Skeletal muscle tissue (tissue), 4 donors: ENCODE results near the gene DDX41. TPM values are rescaled to one million over a fixed set of nuclear protein-coding genes. Genes with fewer than 3 reads are reported as not detected.
"Not testable (repeated sequence)": the region's sequence is repeated elsewhere in the genome, so short reads cannot be mapped to it uniquely, and the experiment has no call there.

ENCODE experiments used
- H3K27ac ChIP-seq: one replicate; pipeline ENCODE4 v1.7.0; 2013; ENCODE audit warnings: mild to moderate bottlenecking, low read depth, low read length, inconsistent platforms
- H3K27me3 ChIP-seq, 3 donors: one replicate each; pipeline ENCODE4 v1.7.0; 2013; ENCODE audit warnings: low read length in 3 of 3; ENCODE audit not compliant: control insufficient read depth in 3 of 3, insufficient read depth in 3 of 3
- H3K36me3 ChIP-seq, 3 donors: one replicate each; pipeline ENCODE4 v1.7.0; 2013; ENCODE audit warnings: low read length in 3 of 3; ENCODE audit not compliant: control insufficient read depth in 3 of 3, insufficient read depth in 3 of 3
- H3K4me1 ChIP-seq, 3 donors: one replicate each; pipeline ENCODE4 v1.7.0; 2013; ENCODE audit warnings: low read length in 3 of 3, mild to moderate bottlenecking in 3 of 3; ENCODE audit not compliant: control insufficient read depth in 3 of 3, insufficient read depth in 3 of 3
- H3K4me3 ChIP-seq, 3 donors: one replicate each; pipeline ENCODE4 v1.7.0; 2013; ENCODE audit warnings: low read length in 3 of 3
- H3K9ac ChIP-seq, 3 donors: one replicate each; pipeline ENCODE4 v1.7.0; 2013; ENCODE audit warnings: low read length in 3 of 3, mild to moderate bottlenecking in 3 of 3, moderate library complexity in 2 of 3, low read depth in 1 of 3
- H3K9me3 ChIP-seq, 3 donors: one replicate each; pipeline ENCODE4 v1.7.0; 2013; ENCODE audit warnings: low read length in 3 of 3; ENCODE audit not compliant: control insufficient read depth in 3 of 3
- total RNA-seq: library from RNA; depleted of rRNA; stranded (reverse); fragments of >200 nt; gene quantifications from one replicate; pipeline ENCODE4 v1.2.3, GENCODE V29; 2014
- donor health status: Osteomylitis.

DDX41 gene
- 33.9 TPM for total RNA-seq

DNA sequence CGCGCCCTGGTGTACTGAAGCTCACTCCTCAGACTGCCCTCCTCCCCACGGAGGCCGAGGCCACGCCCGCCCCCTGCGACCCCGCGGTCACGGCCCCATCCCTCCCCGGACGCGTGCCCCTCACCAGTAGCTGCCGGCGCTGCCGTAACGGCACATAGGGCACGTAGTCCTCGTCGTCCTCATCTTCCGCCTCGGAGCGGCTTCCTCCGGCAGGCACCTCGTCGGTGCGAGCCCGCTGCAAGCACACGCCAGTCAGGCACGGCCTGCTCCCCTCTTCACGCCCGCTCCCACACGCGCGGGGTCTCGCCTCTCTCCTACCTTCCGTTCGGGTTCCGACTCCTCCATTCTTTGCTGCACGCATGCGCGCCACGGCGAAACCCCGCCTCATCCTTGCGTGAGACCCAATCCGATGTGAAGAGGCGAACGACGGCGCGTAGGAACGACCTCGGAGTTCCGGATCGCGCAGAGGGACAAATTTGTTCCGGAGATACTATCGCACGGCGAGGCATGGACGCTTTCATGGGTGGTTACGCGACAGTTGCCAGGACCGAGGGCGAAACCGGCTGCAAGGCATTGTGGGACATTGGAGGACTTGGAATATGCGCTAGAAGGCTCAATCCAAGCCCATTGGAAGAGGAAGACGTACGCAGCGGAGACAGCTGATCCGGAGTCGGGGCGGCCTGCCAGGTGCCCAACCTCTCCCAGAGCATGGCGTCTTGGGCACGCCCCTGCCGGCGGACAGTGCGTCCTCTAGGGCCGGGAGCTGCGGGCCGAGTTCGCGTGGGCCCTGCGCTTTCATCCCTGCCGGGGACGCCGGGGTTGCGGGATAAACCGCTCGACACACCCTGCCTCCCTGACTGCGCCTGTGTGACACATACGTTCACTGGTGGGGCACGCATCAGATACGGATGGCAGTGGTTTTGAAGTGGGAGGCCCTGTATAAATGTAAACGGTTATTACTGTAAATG, at the start of gene DDX41:
Gene DDX41, minus strand, starts transcription at position 361 of the 968 bp plus-strand sequence. Its CDS starts 16 bp downstream, at position 345.
- Histone ChIP-seq H3K36me3 (peaks cover 65 to 69% (median 68%) of the 10 kb centered on the region in 3 donors), H3K4me3 (peak within 1 kb of the TSS; percentile 95 to 100 (median 99)), H3K27me3 (no peaks in the 10 kb centered on the region), H3K27ac (peak within 1 kb of the TSS; percentile 73), H3K9me3 (no peaks in the 10 kb centered on the region), H3K9ac (peak within 1 kb of the TSS; percentile 88 to 97 (median 94)), H3K4me1 (peaks cover 11 to 46% (median 25%) of the 10 kb centered on the region in 3 donors)

DNA sequence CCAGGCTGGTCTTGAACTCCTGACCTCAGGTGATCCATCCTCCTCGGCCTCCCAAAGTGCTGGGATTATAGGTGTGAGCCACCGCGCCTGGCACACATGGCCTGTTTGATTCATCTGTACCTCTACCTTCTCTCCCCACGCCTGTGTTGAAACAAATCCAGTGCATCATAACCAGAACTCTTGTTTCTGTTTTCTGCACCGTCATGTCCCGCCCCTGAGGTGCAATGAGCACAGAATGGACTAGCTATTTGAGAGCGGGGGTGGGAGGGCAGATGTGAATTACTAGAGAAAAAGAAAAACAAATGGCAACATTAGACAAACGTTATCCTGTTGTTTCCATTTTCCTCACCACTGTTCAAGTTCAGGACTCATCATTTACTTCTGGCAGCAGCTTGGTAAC, 48.3 kb upstream of the DDX41 start:
- H3K27me3 ChIP-seq, result no peaks in the 10 kb centered on the region
- H3K9ac ChIP-seq, result no peak overlapping the region
- no peaks in the 10 kb centered on the region for H3K4me1 ChIP-seq
- H3K36me3 ChIP-seq, result no peaks in the 10 kb centered on the region
- H3K27ac ChIP-seq, result no peak overlapping the region
- H3K4me3 ChIP-seq, result no peak overlapping the region
- H3K9me3 ChIP-seq, result no peaks in the 10 kb centered on the region

DNA sequence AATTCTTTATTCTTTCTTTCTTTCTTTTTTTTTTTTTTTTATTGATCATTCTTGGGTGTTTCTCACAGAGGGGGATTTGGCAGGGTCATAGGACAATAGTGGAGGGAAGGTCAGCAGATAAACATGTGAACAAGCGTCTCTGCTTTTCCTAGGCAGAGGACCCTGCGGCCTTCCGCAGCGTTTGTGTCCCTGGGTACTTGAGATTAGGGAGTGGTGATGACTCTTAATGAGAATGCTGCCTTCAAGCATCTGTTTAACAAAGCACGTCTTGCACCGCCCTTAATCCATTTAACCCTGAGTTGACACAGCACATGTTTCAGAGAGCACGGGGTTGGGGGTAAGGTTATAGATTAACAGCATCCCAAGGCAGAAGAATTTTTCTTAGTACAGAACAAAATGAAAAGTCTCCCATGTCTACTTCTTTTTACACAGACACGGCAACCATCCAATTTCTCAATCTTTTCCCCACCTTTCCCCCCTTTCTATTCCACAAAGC, 42.7 kb upstream of the DDX41 start:
- not testable (repeated sequence) for H3K27ac ChIP-seq, H3K36me3 ChIP-seq, H3K9ac ChIP-seq, H3K27me3 ChIP-seq, H3K4me3 ChIP-seq, H3K9me3 ChIP-seq
- H3K4me1 ChIP-seq, result peaks cover 22 to 27% (median 23%) of the 10 kb centered on the region in 3 donors

DNA sequence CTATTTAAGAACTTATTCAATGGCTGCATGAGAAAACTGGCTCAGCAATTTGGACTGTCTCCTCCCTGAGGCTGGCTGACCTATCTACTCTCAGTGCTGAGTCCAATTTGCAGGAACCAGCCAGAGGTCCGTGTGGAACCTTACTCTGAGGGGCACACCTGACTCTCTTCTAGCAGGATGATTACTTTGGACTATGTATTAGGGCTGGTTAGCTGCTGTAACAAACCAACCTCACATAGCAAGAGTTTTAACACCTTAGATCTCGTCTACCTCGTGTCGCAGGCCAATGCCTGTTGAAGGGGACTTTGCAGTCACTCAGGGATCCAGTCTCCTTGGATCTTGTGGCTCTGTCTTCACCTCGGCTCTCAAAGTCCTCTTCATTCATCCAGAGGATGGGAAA, 41.0 kb upstream of the DDX41 start:
- no peaks in the 10 kb centered on the region for H3K9me3 ChIP-seq
- no peak overlapping the region for H3K4me3 ChIP-seq
- peaks cover 3% of the 10 kb centered on the region in 3 donors for H3K36me3 ChIP-seq
- H3K9ac ChIP-seq, result no peak overlapping the region
- H3K27me3 ChIP-seq, result no peaks in the 10 kb centered on the region
- peak overlapping the region; percentile 70 for H3K27ac ChIP-seq
- H3K4me1 ChIP-seq, result peaks cover 29 to 37% (median 32%) of the 10 kb centered on the region in 3 donors

DNA sequence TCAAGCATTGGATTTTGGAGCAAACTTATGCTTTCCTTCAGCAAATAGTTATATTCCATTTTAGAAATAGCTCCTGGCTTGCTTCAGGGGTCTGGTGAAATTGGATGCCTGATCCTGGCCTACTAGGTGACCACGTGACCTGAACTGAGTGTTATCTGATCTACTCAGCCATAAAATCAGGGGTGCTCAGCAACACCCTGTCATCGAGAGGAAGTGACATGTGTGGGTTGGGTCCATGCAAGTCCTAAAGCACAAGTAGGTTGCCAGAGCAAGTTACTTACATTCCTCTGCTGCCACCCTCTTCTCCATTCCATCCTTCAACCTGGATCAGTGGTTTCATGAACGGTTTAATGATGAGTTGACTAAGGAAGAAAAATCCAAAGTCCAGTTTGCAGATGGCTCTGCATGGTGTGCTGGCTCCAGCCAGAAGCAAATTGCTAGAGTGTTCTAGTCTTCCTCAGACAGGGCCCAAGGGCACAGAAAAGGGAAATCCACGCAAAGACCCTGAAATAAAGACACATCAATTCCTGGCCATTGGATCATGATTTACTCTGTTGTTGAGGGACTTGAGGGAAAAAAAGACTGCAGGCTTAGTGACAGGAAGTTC, 40.4 kb upstream of the DDX41 start:
- peak overlapping the region; percentile 70 for H3K27ac ChIP-seq

DNA sequence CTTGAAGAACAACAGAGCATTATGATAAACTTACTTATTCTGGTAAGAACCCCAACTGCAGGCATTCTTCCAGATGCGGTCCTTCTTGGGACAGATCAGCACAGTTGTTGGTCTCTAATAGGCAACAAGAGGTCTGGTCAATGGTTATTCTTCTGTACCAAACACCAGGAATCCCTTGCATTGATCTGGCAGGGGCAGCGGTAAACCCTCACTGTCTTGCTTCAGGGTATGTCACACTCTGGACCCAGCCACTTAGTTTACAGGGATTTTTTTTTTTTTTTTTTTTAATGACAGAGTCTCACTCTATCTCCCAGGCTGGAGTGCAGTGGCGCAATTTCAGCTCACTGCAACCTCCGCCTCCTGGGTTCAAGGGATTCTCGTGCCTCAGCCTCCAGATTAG, 38.9 kb upstream of the DDX41 start:
- Histone ChIP-seq H3K9ac (peak overlapping the region in 2 of 3 donors; percentile 5 to 61), H3K27ac (peak overlapping the region; percentile 64), H3K27me3 (no peaks in the 10 kb centered on the region), H3K4me3 (no peak overlapping the region), H3K36me3 (peaks cover 5 to 10% (median 9%) of the 10 kb centered on the region in 3 donors), H3K4me1 (peaks cover 38 to 51% (median 41%) of the 10 kb centered on the region in 3 donors), H3K9me3 (no peaks in the 10 kb centered on the region)

More for the DNA sequence above, 40.4 kb upstream of the DDX41 start:
- H3K9me3 ChIP-seq, result no peaks in the 10 kb centered on the region
- peaks cover 36 to 44% (median 38%) of the 10 kb centered on the region in 3 donors for H3K4me1 ChIP-seq
- no peaks in the 10 kb centered on the region for H3K27me3 ChIP-seq
- peak overlapping the region in 1 of 3 donors; percentile 24 for H3K4me3 ChIP-seq
- H3K36me3 ChIP-seq, result peaks cover 3 to 10% (median 7%) of the 10 kb centered on the region in 3 donors
- no peak overlapping the region for H3K9ac ChIP-seq

DNA sequence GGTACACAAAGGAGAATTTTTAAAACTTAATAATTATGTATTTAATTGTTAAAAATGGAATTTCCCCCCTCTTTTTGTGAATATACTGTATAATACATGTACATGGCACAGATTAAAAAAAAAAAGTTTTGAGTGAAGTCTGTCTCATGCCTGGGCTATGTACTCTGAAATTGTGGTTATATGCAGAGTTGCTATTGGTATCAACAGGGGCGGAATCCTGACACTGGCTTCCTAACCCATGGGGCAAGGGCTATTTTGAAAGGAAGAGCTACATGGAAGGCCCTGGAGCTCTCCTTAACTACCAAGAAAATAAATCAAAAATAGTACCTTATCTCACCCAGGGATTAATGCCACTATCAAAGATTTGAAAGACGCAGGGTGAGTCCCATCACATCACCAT, 38.5 kb upstream of the DDX41 start:
- peak overlapping the region in 2 of 3 donors; percentile 61 to 79 for H3K9ac ChIP-seq
- peaks cover 5 to 10% (median 9%) of the 10 kb centered on the region in 3 donors for H3K36me3 ChIP-seq
- H3K27me3 ChIP-seq, result no peaks in the 10 kb centered on the region
- H3K4me1 ChIP-seq, result peaks cover 38 to 56% (median 45%) of the 10 kb centered on the region in 3 donors
- peak overlapping the region; percentile 87 to 96 (median 89) for H3K4me3 ChIP-seq
- H3K9me3 ChIP-seq, result no peaks in the 10 kb centered on the region
- peak overlapping the region; percentile 64 for H3K27ac ChIP-seq

DNA sequence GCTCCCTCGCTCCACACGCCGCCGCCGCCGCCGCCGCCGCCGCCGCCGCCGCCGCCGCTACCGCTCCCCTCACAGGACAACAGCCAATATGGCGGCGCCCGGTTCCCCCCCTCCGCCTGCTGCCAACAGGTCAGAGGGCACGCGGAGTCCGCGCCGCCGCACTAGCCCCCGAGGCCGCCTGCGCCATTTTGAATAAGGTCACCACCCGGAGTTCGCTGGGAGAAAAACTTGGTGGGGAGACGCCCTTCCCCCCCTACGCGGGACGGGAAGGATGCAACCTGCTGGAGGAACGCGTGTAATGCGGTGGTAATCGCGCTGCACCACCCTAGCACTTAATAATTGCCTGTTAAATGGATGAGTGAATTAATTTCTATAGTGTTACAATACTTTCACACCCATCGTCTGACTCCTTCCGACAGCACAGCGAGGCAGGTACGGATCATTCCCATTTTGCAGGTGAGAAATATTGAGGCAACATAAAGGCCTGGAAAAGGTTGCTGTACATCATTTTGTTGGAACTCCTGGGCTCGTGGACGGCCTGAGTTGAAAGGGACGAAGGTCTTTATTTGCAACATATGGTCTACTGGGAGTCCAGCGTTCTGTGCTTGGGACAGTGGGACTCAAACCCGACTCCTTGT, 37.8 kb upstream of the DDX41 start, which contains the start of gene FAM193B:
Gene FAM193B, minus strand, starts transcription at position 90 of the 638 bp plus-strand sequence. CDS start 105 bp downstream, outside the sequence.
- peaks cover 5 to 10% (median 9%) of the 10 kb centered on the region in 3 donors for H3K36me3 ChIP-seq
- H3K27ac ChIP-seq, result peak within 1 kb of the TSS; percentile 65
- H3K9me3 ChIP-seq, result no peaks in the 10 kb centered on the region
- H3K4me1 ChIP-seq, result peaks cover 39 to 59% (median 48%) of the 10 kb centered on the region in 3 donors
- peak within 1 kb of the TSS; percentile 79 to 87 (median 82) for H3K9ac ChIP-seq
- peak within 1 kb of the TSS; percentile 87 to 96 (median 89) for H3K4me3 ChIP-seq
- H3K27me3 ChIP-seq, result no peaks in the 10 kb centered on the region

DNA sequence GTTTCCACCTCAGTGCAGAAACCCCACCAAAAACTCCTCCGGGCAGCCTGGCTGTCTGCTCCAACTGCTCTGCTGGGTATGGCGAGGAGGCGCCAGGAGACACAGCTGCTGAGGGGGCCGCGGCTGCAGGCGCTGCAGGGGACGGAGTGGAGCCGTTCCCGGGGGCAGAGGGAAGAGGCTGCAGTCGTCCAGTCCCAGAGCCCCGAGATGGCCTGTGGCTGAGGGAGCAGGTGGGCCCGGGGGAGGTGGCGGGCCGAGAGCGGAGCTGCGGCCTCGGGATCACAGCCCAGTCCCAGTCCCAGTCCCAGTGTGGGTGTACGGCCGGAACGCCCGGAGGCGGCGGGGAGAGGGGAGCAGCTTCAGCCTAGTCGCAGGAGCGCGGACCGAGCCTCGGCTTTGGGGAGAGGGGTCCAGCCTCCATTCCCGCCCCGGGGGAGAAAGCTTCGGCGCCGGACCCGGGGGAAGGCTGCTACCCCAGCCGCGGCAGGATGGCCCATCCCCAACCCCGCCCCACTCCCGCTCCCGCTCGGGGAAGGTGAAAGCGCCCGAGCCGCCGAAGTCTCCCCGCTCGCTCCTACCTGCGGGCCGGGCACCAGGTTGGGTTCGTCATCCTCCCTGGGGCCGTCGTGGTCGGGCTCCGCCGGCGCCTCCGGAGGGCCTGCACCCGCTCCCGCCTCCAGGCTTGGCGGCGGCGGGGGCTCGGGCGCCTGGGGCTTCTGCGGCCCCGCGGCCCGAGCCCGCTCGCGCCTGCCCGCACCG, 37.1 kb upstream of the DDX41 start:
- Histone ChIP-seq H3K9me3 (no peaks in the 10 kb centered on the region), H3K9ac (peak overlapping the region; percentile 79 to 87 (median 82)), H3K27me3 (no peaks in the 10 kb centered on the region), H3K4me1 (peaks cover 43 to 64% (median 52%) of the 10 kb centered on the region in 3 donors), H3K27ac (peak overlapping the region; percentile 65), H3K4me3 (peak overlapping the region; percentile 79 to 86 (median 80)), H3K36me3 (peaks cover 5 to 10% (median 9%) of the 10 kb centered on the region in 3 donors)
